ENCODE results near the gene NLK. TPM values are rescaled to one million over a fixed set of nuclear protein-coding genes. Genes with fewer than 3 reads are reported as not detected.
A peak's percentile ranks its signal among the peaks of the same experiment; 100 is the strongest.

The NLK gene
- total and polyA plus RNA-seq, 2 donors (not counting 1 experiment from before 2014, with no cell fraction given) = 12.7 to 24.8 TPM

DNA sequence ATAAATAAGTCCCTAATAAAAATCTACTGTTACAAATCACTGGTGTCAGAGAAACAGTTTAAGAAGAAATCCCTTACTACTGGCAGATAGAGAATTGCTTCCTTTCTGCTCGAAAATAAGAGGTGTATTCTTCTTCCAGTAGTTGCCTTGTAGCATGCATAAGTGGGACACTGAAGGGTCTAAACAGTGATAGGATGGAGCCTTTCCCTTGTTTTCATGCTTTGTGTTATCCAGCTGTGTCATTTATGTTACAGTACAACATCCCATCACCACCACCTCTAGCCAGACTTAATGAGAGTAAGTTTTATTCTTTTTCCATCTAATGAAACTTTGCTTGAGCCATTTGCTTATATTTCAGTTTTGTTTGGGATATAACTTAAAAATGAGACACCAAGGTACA lies 54.3 kb downstream of the NLK start:
- H3K36me3 ChIP-seq (replicated peaks in 1 of 2; ENCODE audit: control extremely low read depth in 1 of 2, control insufficient read depth in 1 of 2, extremely low read depth in 1 of 2, insufficient read depth in 2 of 2, low read length in 1 of 2) = no peaks in the 10 kb centered on the region
- ChIA-PET POLR2A (no interaction called here), CTCF (no interaction called here)
- H2AFZ ChIP-seq (ENCODE audit: insufficient read depth, low read depth, low read length, poor library complexity, severe bottlenecking) = no peak overlapping the region
- H3K4me3 ChIP-seq (ENCODE audit: control extremely low read depth in 1 of 5, extremely low read depth in 1 of 5, insufficient read depth in 1 of 5, low read depth in 2 of 5, low read length in 4 of 5) = no peak overlapping the region
- no peaks in the 10 kb centered on the region for H4K20me1 ChIP-seq (ENCODE audit: control insufficient read depth, insufficient read depth, low read length, poor library complexity, severe bottlenecking)
- H3K9ac ChIP-seq (ENCODE audit: low read length) = no peak overlapping the region
- no peaks in the 10 kb centered on the region for H3K27me3 ChIP-seq (replicated peaks in 1 of 4; ENCODE audit: control extremely low read depth in 1 of 4, control insufficient read depth in 3 of 4, insufficient read depth in 4 of 4, low read length in 3 of 4)
- Mint-ChIP-seq H3K27ac (peak overlapping the region; percentile 65), H3K4me3 (peak overlapping the region; percentile 9), H3K4me1 (peaks cover 55% of the 10 kb centered on the region), H3K27me3 (no peaks in the 10 kb centered on the region), H3K9me3 (ENCODE audit: insufficient read depth) (no peaks in the 10 kb centered on the region)
- TF ChIP-seq EZH2 (IDR thresholded peaks at IDR 0.05; ENCODE audit: borderline replicate concordance, insufficient read depth, low read depth, low read length, poor library complexity, severe bottlenecking) (no peak), CTCF (IDR thresholded peaks at IDR 0.05) (no peak)
- intact Hi-C loops (cut with micrococcal nuclease) = loop anchor here (5.0 kb wide), 1 partner anchor 54 kb away; the partner anchor contains the start of gene NLK
- ATAC-seq (ENCODE audit: low read depth) (no peak), DNase-seq (no peak)
- H3K79me2 ChIP-seq (ENCODE audit: control insufficient read depth, insufficient read depth, low read length) = peaks cover 30% of the 10 kb centered on the region
- H3K9me3 ChIP-seq (ENCODE audit: control extremely low read depth in 1 of 3, control insufficient read depth in 2 of 3, insufficient read depth in 1 of 3, low read length in 2 of 3) = no peaks in the 10 kb centered on the region
- peaks cover 20 to 44% of the 10 kb centered on the region in 2 donors for H3K4me1 ChIP-seq (ENCODE audit: control insufficient read depth in 2 of 2, insufficient read depth in 2 of 2, low read length in 2 of 2)
- no CpG with 5 or more reads among the region's 1 CpG for WGBS (ENCODE audit: insufficient coverage)
- H3K4me2 ChIP-seq (replicated peaks; ENCODE audit: low read depth, low read length, poor library complexity, severe bottlenecking) = no peak overlapping the region
- H3K27ac ChIP-seq (ENCODE audit: low read length in 2 of 2) = peak overlapping the region in 1 of 2 donors; percentile 36

DNA sequence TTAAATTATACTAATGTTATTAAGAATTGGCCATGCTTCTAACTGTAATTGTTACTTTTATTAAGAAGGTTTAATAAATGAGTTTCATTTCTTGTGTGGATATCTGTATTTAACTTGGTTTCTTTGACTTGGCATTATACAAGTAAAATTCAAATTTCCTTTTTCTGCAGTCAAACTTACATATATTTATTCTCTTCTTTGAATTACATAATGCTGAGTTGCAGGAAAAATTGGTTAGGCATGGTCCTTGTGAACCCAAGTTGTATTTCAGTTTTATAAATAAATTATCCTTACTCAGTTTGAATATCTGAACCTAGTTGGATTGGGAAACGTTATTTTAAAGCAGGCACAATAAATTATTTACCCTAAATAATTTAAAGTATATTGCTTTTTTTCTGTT lies 54.8 kb downstream of the NLK start:
- intact Hi-C loops (cut with micrococcal nuclease) = loop anchor here (5.0 kb wide), 1 partner anchor 55 kb away; the partner anchor contains the start of gene NLK
- Histone ChIP-seq H3K27me3 (replicated peaks in 1 of 4; ENCODE audit: control extremely low read depth in 1 of 4, control insufficient read depth in 3 of 4, insufficient read depth in 4 of 4, low read length in 3 of 4) (no peaks in the 10 kb centered on the region), H3K4me2 (replicated peaks; ENCODE audit: low read depth, low read length, poor library complexity, severe bottlenecking) (peak overlapping the region; percentile 54), H2AFZ (ENCODE audit: insufficient read depth, low read depth, low read length, poor library complexity, severe bottlenecking) (no peak overlapping the region), H3K27ac (ENCODE audit: low read length in 2 of 2) (peak overlapping the region; percentile 69 to 83), H3K4me1 (ENCODE audit: control insufficient read depth in 2 of 2, insufficient read depth in 2 of 2, low read length in 2 of 2) (peaks cover 20 to 41% of the 10 kb centered on the region in 2 donors), H4K20me1 (ENCODE audit: control insufficient read depth, insufficient read depth, low read length, poor library complexity, severe bottlenecking) (no peaks in the 10 kb centered on the region), H3K9me3 (ENCODE audit: control extremely low read depth in 1 of 3, control insufficient read depth in 2 of 3, insufficient read depth in 1 of 3, low read length in 2 of 3) (peaks cover 0 to 1% (median 0%) of the 10 kb centered on the region in 3 donors), H3K79me2 (ENCODE audit: control insufficient read depth, insufficient read depth, low read length) (peaks cover 31% of the 10 kb centered on the region), H3K36me3 (replicated peaks in 1 of 2; ENCODE audit: control extremely low read depth in 1 of 2, control insufficient read depth in 1 of 2, extremely low read depth in 1 of 2, insufficient read depth in 2 of 2, low read length in 1 of 2) (no peaks in the 10 kb centered on the region), H3K4me3 (ENCODE audit: control extremely low read depth in 1 of 5, extremely low read depth in 1 of 5, insufficient read depth in 1 of 5, low read depth in 2 of 5, low read length in 4 of 5) (peak overlapping the region in 1 of 5 experiments; percentile 9), H3K9ac (ENCODE audit: low read length) (peak overlapping the region; percentile 48)
- ChIA-PET CTCF (no interaction called here), POLR2A (no interaction called here)
- Mint-ChIP-seq H3K27me3 (no peaks in the 10 kb centered on the region), H3K9me3 (ENCODE audit: insufficient read depth) (no peaks in the 10 kb centered on the region), H3K4me3 (no peak overlapping the region), H3K4me1 (peaks cover 55% of the 10 kb centered on the region), H3K27ac (no peak overlapping the region)
- DNase-seq (no peak), ATAC-seq (ENCODE audit: low read depth) (no peak)
- TF ChIP-seq EZH2 (IDR thresholded peaks at IDR 0.05; ENCODE audit: borderline replicate concordance, insufficient read depth, low read depth, low read length, poor library complexity, severe bottlenecking) = no peak
- no peak for TF ChIP-seq CTCF (IDR thresholded peaks at IDR 0.05)
- no CpG with 5 or more reads among the region's 1 CpG for WGBS (ENCODE audit: insufficient coverage)

All from B cell (primary cell).